HG02943 (cell line): ENCODE measurements around the gene SMIM28.

Experiments
- ATAC-seq: cut with Tn5 transposase; IDR thresholded peaks from one replicate; pipeline ENCODE4 v1.9.1; 2021; ENCODE audit warnings: mild to moderate bottlenecking, low read depth, moderate library complexity; ENCODE audit not compliant: unreplicated experiment

SMIM28 gene

GRCh38 chr6:138426500-138427123, 48.9 kb downstream of the SMIM28 start:
- no peak for ATAC-seq

DNA sequence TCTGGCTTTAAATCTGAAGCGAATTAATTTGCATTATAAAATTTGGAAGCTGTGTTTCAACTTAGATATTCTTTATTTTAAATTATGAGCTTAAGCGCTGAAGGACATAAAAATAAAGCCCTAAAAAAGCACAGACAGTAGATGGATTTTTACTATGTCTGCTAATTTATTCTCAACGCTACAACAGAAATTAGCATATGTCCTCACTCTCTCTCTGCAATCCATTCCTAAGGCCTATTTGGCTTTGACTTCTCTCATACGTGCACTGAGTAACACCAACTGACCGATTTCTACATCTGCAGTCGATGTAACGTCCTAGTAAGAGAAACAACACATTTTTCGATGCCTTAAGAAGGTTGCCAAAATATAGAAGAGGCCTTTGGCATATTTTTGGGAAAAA, 50.0 kb downstream of the SMIM28 start:
- ATAC-seq, result no peak

DNA sequence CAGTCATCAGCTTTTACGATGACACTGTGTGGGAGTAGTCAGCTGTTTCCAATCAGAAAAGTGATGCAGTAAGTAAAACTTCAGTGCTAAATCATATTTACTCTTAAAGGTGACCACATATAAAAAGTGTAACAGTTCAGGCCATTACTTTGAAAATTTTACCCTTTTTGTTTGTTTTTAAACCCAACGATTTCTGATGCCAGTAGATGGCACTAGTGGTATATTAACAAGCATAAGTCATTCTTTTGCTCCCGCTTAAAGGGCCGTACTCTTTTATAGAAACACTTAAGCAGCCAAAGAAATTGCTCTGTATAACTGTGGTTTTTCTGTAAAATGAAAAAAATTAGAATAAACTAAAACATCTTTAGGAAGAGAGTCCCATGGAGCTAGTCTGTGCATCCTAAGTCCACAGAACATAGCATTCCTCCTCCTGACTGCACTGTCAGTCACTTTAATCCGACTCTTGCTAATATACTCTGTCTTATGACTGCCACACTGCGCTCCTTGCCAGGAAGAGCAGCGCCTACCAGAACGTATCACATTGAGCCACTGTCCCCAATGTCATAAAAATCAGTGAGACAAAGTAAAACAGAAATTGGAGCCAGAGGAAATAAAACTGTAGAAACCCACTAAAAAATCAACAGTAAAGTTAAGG, 51.4 kb downstream of the SMIM28 start:
- ATAC-seq, result no peak

DNA sequence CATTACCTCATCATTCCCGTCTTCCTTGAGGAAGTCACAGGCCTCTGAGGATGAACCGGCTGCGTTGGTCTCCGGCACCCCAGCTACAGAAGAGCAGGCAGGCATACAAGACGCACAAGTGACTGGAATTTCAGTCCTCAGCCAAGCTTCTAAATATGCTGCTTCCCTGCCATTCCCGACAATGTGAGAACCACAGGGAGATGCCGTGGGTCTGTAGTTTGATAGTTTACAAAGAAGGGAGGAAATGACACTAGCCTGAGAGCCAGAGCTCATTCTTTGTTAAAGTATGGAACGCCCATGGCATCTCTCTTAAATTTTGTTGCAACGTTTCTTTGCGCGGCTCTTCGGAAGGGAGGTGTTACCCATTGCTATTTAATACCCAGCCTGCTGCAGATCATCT, 52.1 kb downstream of the SMIM28 start:
- no peak for ATAC-seq

DNA sequence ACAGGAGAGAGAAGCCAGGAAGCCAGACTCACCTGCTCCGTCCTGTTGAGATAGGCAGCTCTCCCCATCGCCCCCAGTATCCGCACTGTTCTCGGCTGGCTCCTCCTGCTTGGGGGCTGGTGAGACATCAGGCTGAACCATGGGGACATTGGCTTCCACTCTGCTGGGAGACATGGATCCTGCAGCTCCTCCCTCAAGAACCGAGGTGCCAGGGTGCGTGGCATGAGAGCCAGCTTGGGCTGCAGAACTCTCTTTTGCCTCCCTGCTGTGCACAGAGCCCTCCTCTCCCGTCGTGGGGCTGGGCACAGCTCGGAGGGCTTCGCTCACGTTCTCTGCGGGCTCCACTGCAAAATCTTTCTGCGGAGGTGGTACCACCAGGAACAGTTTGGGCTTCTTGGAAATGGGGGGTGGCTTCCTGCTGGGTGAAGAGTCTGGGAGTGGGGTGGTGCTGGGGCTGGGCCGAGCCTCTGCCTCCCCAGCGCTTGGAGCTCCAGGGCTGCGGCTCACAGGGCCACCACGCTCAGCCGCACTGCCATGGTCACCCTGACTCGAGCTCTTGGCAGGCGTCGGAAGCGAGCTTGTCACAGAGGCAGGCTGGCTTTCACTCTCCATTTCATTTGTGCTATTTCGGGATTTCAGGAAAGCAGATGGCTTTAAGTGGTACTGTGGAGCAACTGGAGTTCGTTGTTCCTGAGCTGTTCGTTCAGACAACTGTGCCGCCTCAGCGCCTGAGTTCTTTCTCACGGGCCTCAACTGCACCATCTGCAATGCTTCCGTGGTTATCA, 52.8 kb downstream of the SMIM28 start:
- ATAC-seq, result no peak

- no peak for ATAC-seq
Measured at GRCh38 chr6:138431256-138432062, 53.8 kb downstream of the SMIM28 start.

DNA sequence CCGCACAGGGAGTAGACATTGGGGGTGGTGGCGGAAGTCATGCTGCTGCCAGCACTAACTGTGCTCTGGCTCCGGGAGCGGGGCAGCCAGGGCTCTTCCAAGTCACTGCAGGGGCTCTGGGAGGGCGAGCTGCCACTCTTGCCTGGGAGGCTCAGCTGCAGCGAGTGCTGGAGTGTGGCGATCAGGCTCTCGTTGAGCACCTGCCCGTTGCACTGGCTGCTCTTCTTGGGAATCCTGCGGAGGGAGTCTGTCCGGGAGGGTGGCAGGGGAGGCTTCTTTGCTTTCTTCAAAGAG, 54.3 kb downstream of the SMIM28 start:
- no peak for ATAC-seq
